ENCODE results near the gene MAGED2. TPM values are rescaled to one million over a fixed set of nuclear protein-coding genes. Genes with fewer than 3 reads are reported as not detected.
"Not testable (repeated sequence)": the region's sequence is repeated elsewhere in the genome, so short reads cannot be mapped to it uniquely, and the experiment has no call there.

The MAGED2 gene, protein sequence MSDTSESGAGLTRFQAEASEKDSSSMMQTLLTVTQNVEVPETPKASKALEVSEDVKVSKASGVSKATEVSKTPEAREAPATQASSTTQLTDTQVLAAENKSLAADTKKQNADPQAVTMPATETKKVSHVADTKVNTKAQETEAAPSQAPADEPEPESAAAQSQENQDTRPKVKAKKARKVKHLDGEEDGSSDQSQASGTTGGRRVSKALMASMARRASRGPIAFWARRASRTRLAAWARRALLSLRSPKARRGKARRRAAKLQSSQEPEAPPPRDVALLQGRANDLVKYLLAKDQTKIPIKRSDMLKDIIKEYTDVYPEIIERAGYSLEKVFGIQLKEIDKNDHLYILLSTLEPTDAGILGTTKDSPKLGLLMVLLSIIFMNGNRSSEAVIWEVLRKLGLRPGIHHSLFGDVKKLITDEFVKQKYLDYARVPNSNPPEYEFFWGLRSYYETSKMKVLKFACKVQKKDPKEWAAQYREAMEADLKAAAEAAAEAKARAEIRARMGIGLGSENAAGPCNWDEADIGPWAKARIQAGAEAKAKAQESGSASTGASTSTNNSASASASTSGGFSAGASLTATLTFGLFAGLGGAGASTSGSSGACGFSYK
- polyA plus RNA-seq, result 10 to 100 TPM; 44.1 to 79.6 (median 67.6) TPM

DNA sequence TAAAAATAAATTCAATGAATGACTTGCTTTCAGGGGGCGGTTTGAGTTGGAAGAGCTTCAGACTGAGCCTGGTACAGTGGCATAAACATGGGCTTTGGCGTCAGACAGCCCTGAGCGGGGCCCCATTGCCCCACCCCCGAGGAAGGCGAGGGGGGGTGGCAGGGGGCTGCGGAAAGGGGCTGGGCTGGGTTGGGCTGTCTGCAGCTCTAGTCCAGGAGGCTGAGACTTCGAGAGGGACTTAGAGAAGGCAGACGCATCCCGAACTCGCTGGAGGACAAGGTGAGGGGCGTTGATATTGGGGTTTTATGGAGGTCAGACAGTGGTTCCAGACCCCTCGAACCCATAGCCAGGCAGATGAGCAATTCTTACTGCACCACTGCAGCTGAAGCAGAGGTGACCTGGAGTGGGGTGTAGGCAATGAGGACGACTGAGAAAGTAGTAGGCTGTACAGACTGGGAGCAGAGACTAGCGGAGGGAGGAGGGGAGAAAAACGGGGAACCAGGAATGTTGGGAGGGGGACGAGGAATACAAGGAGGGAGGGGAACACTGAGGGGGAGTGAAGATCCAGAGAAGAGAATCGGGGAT, at the start of gene MAGED2:
Gene MAGED2, plus strand, starts transcription at position 222 of the 585 bp plus-strand sequence. CDS start 1,587 bp downstream, outside the sequence.
- H3K27ac ChIP-seq (ENCODE audit: low read depth, low read length), result no peak within 1 kb of the TSS
- WGBS, 3 donors, result 0 to 24% (median 1%) methylated on average over 15 to 17 of the region's 17 CpGs

GRCh38 chrX:54758114-54759055, 49.2 kb upstream of the MAGED2 start:
- WGBS, 3 donors, result 76 to 83% (median 80%) methylated on average over 14 to 21 of the region's 21 CpGs
- no peak overlapping the region for H3K27ac ChIP-seq (ENCODE audit: low read depth, low read length)

DNA sequence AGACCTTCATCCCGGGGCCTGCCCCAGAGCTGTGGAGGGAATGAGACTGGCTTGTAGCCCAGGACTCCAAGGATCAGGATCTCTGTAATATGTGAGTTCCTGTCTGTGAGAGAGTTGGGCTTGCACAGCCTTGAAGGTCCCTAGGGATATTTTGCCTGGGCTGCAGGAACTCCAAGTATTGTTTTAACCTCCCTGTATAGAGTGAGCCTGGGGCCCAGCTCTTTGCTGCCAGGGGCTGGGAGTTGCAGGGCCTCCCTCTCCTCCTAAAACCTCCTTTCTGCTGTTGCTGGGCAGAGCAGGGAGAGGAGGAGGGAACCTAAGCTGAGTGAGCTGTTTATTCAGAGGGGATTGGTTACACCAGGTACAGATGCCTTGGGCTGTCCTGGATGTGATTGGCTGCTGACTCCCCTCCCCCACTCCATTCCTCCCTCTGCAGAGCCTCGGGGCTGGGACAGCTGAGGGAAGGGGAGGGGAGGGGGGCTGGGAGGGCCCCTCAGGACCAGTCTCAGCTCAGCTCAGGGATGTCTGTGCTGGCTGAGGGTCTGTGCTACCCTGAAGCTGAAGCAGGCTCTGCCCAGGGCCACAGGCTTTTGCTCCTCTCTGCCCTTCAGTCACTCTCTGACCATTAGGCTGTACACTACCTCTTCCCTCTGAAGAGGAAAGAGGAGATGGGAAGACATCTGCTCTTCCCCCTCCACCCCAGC, 33.0 kb upstream of the MAGED2 start:
- not testable (repeated sequence) for H3K27ac ChIP-seq (ENCODE audit: low read depth, low read length)
- WGBS, 3 donors, result 0 to 57% (median 41%) methylated on average over 1 of the region's 2 CpGs

DNA sequence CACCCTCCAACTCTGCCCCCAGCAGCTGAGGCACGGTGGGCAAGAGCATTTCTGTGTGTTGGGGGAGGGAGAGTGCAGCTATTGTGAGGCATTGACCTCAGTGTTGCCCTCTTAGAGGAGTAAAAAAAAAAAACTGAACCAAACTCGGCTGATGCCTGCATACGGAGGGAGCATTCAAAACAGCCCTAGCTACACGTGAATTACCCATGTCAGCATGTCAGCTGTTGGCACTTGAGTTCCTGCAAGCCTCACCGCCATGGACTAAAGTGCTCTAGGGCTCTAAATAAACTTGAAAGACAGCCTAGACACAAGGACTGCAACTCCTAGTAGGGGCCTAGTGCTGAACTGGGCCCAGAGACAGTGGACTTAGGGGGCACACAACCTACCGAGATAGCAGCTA, 31.5 kb upstream of the MAGED2 start:
- H3K27ac ChIP-seq (ENCODE audit: low read depth, low read length), result no peak overlapping the region
- 68 to 93% (median 89%) methylated on average over 6 of the region's 6 CpGs for WGBS, 3 donors

DNA sequence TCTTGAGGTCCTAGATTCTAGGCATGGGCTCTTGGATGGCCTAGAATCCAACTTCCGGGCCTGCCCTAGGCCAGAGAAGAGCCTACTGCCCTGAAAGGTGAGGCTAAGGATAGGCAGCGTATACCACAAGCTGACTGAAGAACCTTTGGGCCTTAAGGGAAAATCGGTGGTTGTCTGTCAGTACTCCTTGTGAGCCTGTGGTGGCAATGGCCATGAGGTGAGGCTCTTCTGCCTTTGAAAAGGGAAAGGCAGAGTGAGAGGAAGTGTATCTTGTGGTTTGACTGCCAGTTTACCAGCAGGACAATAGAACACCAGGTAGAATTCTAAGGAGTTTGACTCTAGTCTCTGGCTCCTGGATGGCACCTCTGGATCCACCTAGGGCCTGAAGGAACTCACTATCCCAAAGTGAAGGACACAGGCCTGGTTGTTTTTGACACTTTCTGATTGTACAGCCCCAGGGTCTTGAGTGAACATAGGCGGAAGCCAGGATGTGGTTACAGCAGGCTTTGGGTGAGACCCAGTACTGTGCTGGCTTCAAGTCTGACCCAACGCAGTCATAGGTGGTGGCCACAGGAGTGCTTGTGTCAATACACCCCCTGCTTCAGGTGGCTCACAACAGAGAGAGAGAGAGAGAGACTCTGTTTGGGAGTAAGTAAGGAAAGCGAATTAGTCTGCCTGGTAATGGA, 30.4 kb upstream of the MAGED2 start:
- 80 to 85% (median 80%) methylated on average over 6 of the region's 6 CpGs for WGBS, 3 donors
- no peak overlapping the region for H3K27ac ChIP-seq (ENCODE audit: low read depth, low read length)

DNA sequence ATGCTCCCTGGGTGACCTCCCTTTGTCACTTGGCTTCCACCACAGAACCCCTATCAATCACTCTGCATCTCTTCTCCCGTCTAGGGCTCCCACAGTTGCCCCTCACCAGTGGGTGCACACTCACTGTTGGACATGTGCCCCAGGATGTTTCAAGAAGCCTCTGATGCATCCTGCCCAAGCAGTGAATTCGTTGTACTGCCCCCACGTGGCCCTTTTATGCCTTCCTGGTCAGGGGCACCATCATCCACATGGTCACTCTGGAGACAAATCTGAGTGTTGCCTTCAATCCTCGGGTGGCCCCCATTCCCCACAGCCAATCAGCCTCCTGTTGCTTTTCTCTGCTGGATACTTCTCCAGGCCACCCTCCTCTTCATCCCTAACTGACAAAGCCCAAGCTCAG, 21.6 kb upstream of the MAGED2 start:
- H3K27ac ChIP-seq (ENCODE audit: low read depth, low read length), result no peak overlapping the region
- WGBS, 3 donors, result 17 to 53% (median 46%) methylated on average over 4 of the region's 4 CpGs

DNA sequence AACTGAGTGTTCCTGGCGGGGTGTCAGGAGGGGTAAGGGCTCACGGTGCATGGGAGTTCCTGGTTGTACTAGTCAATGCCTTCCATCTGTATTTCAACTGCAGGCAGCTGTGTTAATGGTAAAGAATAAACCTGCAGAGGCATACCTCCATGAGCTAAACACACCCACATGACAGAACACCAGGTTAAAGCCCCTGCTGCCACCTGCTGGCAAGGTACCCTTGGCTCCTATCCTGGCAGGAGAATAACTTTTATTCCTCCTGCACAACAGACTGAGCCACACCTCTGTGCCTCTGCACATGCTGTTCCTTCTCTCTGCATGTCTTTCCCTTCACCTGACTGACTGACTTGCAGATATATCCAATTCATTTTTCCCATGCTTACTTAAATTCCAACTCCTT, 20.6 kb upstream of the MAGED2 start:
- WGBS, 3 donors, result 29 to 82% (median 75%) methylated on average over 1 to 2 of the region's 2 CpGs
- H3K27ac ChIP-seq (ENCODE audit: low read depth, low read length), result no peak overlapping the region

DNA sequence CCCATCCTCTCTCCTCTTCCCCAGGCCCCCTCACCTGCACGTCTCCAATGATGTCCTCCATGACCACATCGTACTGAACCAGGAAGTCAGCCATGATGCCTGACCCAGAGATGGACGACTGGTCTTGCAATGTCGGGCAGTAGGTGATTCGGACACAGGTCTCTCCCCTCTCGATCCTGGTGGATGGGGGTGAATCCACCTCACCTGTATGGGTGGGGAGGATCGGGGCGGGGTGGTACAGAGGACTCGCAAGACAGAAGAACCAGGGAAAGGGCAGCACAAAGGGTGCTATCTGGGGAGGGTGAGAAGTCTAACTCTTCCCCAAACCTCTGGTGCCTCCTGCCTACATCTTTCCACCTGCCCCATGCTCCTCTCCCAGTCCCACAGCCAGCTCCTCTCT, 19.1 kb upstream of the MAGED2 start:
- no peak overlapping the region for H3K27ac ChIP-seq (ENCODE audit: low read depth, low read length)
- WGBS, 3 donors, result 77 to 95% (median 79%) methylated on average over 6 to 9 of the region's 9 CpGs

- H3K27ac ChIP-seq (ENCODE audit: low read depth, low read length), result not testable (repeated sequence)
- 50 to 61% (median 50%) methylated on average over 3 to 4 of the region's 5 CpGs for WGBS, 3 donors
These were observed 18.1 kb upstream of the MAGED2 start for GRCh38 chrX:54789405-54789804.

DNA sequence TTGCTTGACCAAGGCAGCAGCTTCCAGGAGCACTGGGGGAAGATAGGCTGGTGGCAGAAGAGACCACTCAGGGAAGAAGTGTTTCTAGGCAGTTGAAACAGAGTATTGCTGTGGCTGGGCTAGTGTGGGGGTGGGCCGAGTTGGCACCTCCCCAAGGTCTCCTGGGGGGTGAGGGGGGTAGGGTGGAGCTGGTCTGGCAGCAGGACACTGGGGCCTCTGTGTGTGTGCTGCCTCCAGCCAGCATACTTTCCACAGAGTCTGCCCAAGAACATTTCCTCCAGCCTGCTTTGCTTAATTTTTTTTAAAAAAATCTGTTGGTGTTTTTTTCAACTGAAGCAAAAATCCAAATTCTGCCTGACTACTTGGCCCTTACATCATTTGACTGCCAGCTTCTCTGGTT, 13.5 kb upstream of the MAGED2 start:
- H3K27ac ChIP-seq (ENCODE audit: low read depth, low read length), result no peak overlapping the region
- 8 to 27% (median 17%) methylated on average over 1 of the region's 1 CpG for WGBS, 3 donors

GRCh38 chrX:54794795-54795194, 12.8 kb upstream of the MAGED2 start:
- 55 to 86% (median 65%) methylated on average over 4 of the region's 4 CpGs for WGBS, 3 donors
- H3K27ac ChIP-seq (ENCODE audit: low read depth, low read length), result no peak overlapping the region

GRCh38 chrX:54798137-54798536, 9.4 kb upstream of the MAGED2 start, which contains the start of gene ITIH6:
Gene ITIH6, minus strand, starts transcription at chrX:54798255. Its CDS starts 45 bp downstream, at chrX:54798210.
- WGBS, 3 donors, result 64 to 75% (median 70%) methylated on average over 2 of the region's 2 CpGs
- H3K27ac ChIP-seq (ENCODE audit: low read depth, low read length), result no peak within 1 kb of the TSS

- no peak overlapping the region for H3K27ac ChIP-seq (ENCODE audit: low read depth, low read length)
- 72 to 91% (median 85%) methylated on average over 2 of the region's 2 CpGs for WGBS, 3 donors
These were observed 8.5 kb upstream of the MAGED2 start for GRCh38 chrX:54799046-54799445.

DNA sequence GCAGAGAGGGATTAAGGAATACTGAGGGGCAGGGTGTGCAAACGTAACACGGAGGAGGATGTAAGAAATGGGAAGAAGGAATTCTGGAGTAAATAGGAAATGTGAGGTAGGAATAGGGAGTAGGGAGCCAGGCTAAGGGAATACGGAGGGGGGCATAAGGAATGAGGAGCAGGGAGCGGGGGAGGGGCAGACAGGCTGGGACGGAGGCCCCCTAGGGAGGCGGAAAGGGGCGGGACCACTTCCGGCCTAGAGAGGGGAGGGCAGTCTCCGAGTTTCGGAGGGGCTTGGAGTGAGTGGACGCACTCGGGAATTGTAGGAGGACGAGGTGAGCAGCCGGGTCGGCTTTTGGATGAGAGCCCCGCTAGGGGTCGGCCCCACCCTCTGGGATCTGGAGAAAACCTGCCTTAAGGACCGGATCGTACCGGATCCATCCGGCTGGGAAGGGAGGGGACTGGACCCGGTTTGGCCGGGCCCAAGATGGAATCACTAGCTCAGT, 612 bp downstream of the MAGED2 start:
- no peak overlapping the region for H3K27ac ChIP-seq (ENCODE audit: low read depth, low read length)
- 1 to 37% (median 1%) methylated on average over 21 to 23 of the region's 23 CpGs for WGBS, 3 donors

- H3K27ac ChIP-seq (ENCODE audit: low read depth, low read length), result no peak overlapping the region
- 3 to 32% (median 3%) methylated on average over 33 to 38 of the region's 38 CpGs for WGBS, 3 donors
These were observed 1.3 kb downstream of the MAGED2 start for GRCh38 chrX:54808605-54809483.

GRCh38 chrX:54810532-54810931, 3.0 kb downstream of the MAGED2 start:
- no peak overlapping the region for H3K27ac ChIP-seq (ENCODE audit: low read depth, low read length)
- 72 to 86% (median 85%) methylated on average over 2 to 5 of the region's 5 CpGs for WGBS, 3 donors

Measured in adipose tissue (tissue), 3 donors.